Stimulated activated CD8-positive, alpha-beta memory T cell treated with anti-CD3 and anti-CD28 coated beads, Interleukin-4, amount 100 ng/mL, for 48 hours (primary cell): ENCODE data around the gene CFAP97D1.
"Not testable (repeated sequence)": the region's sequence is repeated elsewhere in the genome, so short reads cannot be mapped to it uniquely, and the experiment has no call there.

Experiments
- DNase-seq: peaks from one replicate; pipeline ENCODE4 v3.0.0-alpha.2; 2020

The CFAP97D1 gene

GRCh38 chr17:43768943-43769342 is 11.3 kb upstream of the CFAP97D1 start:
- no peak for DNase-seq

- DNase-seq, result no peak
These were observed 10.8 kb upstream of the CFAP97D1 start for GRCh38 chr17:43769426-43769825.

- DNase-seq, result peak; percentile 17
These were observed 10.4 kb upstream of the CFAP97D1 start for GRCh38 chr17:43769859-43770258.

GRCh38 chr17:43770957-43771356 is 9.3 kb upstream of the CFAP97D1 start:
- DNase-seq, result no peak

GRCh38 chr17:43771463-43771862 is 8.8 kb upstream of the CFAP97D1 start:
- no peak for DNase-seq

- DNase-seq, result no peak
These were observed 7.2 kb upstream of the CFAP97D1 start for GRCh38 chr17:43772877-43773648.

GRCh38 chr17:43774304-43775250 is 5.7 kb upstream of the CFAP97D1 start:
- no peak for DNase-seq

GRCh38 chr17:43778337-43779144 is 1.7 kb upstream of the CFAP97D1 start, which contains the start of gene DUSP3:
Gene DUSP3 (minus strand): TSS chr17:43778977. CDS start chr17:43778924, 53 bp downstream.
- peak; percentile 76 for DNase-seq

GRCh38 chr17:43779145-43780125 is 800 bp upstream of the CFAP97D1 start:
- no peak for DNase-seq

- no peak for DNase-seq
These were observed 2.9 kb downstream of the CFAP97D1 start for GRCh38 chr17:43782913-43783680.

- DNase-seq, result no peak
These were observed 3.8 kb downstream of the CFAP97D1 start for GRCh38 chr17:43784068-43784467.

- no peak for DNase-seq
These were observed 4.4 kb downstream of the CFAP97D1 start for GRCh38 chr17:43784628-43785101.

GRCh38 chr17:43787728-43788127 is 7.5 kb downstream of the CFAP97D1 start:
- DNase-seq, result no peak

GRCh38 chr17:43788540-43788939 is 8.3 kb downstream of the CFAP97D1 start:
- no peak for DNase-seq

GRCh38 chr17:43789482-43789881 is 9.2 kb downstream of the CFAP97D1 start:
- no peak for DNase-seq

- no peak for DNase-seq
These were observed 10.2 kb downstream of the CFAP97D1 start for GRCh38 chr17:43790311-43790940.

- no peak for DNase-seq
These were observed 11.4 kb downstream of the CFAP97D1 start for GRCh38 chr17:43791589-43791988.

- not testable (repeated sequence) for DNase-seq
These were observed 12.4 kb downstream of the CFAP97D1 start for GRCh38 chr17:43792668-43793067.

GRCh38 chr17:43798024-43798423 is 17.8 kb downstream of the CFAP97D1 start:
- DNase-seq, result not testable (repeated sequence)

- DNase-seq, result no peak
These were observed 18.8 kb downstream of the CFAP97D1 start for GRCh38 chr17:43799047-43799446.
